ENCODE measurements around the gene ENOX1.

GRCh38 chr13:43794416-43794815 lies 7.6 kb upstream of the ENOX1 start:
- TF ChIP-seq CTCF (IDR thresholded peaks at IDR 0.05) (no peak), POLR2A (IDR thresholded peaks at IDR 0.05) (no peak)
